GM21526 (cell line): ENCODE measurements around the gene PLA2G2D.

Experiments used
- ATAC-seq: cut with Tn5 transposase; IDR thresholded peaks from one replicate; pipeline ENCODE4 v1.9.1; 2021; ENCODE audit warnings: moderate library complexity; ENCODE audit not compliant: unreplicated experiment, low FRiP score

Gene PLA2G2D

GRCh38 chr1:20093303-20093702 is 26.0 kb downstream of the PLA2G2D start:
- no peak for ATAC-seq

DNA sequence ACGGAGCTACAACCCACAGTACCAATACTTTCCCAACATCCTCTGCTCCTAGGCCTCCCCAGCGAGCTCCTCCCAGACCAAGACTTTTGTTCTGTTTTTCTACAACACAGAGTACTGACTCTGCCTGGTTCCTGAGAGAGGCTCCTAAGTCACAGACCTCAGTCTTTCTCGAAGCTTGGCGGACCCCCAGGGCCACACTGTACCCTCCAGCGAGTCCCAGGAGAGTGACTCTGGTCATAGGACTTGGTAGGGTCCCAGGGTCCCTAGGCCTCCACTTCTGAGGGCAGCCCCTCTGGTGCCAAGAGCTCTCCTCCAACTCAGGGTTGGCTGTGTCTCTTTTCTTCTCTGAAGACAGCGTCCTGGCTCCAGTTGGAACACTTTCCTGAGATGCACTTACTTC is 28.7 kb downstream of the PLA2G2D start:
- ATAC-seq: no peak

DNA sequence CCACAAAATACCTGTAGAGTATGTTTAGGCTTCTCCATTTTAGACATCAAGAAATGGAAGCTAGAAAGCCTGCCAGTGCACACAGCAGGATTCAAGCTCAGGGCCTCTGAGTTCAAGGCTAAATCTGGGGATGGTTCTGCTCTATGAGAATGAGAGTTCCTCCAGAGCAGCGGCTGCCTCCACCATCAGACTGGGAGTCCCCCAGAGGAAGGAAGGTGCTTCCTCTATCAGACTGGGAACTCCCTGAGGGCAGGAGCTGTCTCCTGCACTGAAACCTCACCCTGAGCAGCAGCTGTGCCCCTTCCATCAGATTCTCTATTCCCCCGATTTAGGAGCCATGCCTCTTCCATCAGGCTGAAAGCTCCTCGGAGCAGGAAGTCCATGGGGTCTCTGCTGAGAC is 29.2 kb downstream of the PLA2G2D start:
- ATAC-seq: no peak

DNA sequence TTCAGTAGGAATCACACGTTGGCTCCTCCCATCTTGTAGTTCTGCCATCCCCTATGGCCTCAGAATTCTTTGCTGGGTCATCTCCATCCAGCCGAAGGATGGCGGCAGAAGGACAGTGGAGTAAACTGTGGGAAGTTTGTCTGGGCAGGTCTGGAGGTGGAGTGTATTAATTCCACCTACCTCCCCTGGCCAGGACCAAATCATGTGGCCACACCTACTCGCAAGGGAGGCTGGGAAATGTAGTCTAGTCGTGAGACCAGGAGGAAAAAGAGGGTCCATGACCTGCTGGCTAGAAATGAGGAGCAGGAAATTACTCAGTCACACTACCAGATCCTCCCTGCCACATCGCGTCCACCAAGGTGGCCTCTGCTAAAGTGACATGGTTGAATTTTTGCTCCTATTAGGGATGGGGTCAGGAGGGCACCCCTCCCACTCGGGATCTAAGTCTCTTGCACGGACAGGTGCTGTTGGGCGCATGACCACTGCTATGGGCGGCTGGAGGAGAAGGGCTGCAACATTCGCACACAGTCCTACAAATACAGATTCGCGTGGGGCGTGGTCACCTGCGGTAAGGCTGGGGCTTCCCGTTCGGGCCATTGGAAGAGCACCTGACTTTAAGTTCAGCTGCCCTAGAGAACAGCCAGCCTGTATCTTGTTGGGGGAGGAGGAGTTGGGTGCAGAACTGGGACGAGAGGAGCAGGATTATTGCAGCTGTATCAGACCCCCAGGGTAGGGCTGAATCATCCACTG is 29.8 kb downstream of the PLA2G2D start:
- no peak for ATAC-seq

DNA sequence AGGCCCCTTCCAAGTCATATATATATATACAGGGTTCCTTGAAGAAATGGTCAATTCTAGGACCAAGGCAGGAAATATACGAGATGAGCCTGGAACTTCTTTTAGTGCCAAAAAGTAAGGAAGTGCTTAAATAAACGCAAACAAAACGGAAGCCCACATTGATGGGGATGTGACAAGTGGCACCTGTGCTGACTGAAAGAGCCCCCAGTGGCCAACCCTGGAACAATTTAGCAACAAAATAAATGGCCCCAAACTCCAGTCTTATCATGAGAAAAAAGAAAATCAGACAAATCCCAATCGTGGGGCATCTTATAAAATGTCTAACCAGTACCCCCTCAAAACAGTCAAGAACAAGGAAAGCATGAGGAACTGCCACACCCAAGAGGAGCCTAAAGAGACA is 31.7 kb downstream of the PLA2G2D start:
- no peak for ATAC-seq

GRCh38 chr1:20086800-20087199 is 32.5 kb downstream of the PLA2G2D start:
- no peak for ATAC-seq

DNA sequence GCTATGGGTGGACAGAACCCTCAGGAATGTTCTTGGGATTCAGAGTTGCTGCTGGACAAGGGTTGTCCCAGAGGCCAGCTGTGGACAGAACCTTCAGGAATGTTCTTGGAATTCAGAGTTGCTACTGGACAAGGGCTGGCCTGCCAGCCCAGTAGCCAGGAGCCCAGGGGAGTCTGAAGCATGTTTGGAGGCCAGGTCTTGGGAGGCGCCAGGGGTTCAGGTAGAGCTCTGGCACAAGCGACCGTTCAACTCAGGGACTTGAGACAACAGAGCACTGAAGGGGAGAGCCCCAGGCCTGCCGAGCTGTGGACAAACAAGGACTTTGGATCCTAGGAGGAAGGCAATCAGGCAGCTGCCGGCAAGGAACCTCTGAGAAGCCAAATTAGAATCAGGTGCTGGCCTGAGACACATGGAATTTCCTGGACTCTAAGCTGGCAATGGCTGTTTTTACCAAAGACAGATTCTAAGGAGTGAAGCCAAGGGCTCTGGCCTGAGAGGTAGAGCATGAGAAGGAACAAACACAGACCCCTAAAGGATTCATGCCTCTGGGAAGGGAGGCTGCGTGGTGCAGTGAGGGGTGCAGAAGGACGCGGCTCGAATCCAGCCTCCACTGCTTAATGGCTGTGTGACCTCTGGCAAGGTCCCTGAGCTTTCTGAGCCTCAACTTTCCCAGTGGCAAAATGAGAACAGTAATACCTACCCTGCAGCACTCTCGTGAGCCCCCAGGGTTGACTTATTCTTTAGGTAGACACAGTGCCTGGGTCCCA is 36.0 kb downstream of the PLA2G2D start:
- ATAC-seq: no peak

- no peak for ATAC-seq
These were observed 36.6 kb downstream of the PLA2G2D start for GRCh38 chr1:20082772-20083171.

GRCh38 chr1:20081353-20081810 is 38.0 kb downstream of the PLA2G2D start:
- no peak for ATAC-seq

- ATAC-seq: no peak
These were observed 38.6 kb downstream of the PLA2G2D start for GRCh38 chr1:20080441-20081352.

- ATAC-seq: no peak
These were observed 39.6 kb downstream of the PLA2G2D start for GRCh38 chr1:20079661-20080305.

DNA sequence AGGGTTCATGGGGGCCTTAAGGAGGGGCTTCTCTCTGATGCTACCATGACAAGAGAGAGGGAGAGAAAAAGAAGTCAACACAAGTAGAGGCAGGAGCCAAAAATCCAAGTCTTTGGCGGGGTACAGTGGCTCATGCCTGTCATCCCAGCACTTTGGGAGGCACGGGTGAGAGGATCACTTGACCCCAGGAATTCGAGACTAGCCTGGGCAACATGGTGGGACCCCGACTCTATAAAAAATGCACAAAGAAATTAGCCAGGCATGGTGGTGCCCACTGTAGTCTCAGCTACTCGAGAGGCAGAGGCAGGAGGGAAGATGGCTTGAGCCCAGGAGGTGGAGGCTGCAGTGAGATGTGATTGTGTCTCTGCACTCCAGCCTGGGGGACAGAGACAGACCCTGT is 40.6 kb downstream of the PLA2G2D start:
- no peak for ATAC-seq

DNA sequence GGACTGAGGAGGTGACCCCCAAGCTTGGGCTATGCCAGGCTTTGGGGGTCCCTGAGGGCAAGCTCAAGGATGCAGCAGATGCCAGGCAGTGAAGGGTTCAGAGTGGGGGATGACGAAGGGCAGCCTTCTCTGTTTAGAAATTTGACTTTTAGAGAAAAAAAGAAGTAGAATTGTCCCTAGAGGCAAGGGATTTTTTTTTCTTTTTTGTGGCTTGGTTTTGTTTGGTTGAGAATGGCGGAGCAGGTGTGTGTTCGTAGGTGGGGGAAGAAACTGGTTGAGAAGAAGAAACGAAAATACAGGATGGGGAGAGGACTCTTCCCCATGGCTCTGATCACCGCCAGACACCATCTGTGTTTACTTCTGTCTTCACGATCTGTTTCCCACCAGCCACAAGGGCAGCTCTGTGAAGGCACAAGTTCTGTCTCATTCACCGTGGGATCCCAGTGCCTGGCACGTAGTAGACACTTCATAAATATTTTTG is 41.1 kb downstream of the PLA2G2D start:
- ATAC-seq: no peak

DNA sequence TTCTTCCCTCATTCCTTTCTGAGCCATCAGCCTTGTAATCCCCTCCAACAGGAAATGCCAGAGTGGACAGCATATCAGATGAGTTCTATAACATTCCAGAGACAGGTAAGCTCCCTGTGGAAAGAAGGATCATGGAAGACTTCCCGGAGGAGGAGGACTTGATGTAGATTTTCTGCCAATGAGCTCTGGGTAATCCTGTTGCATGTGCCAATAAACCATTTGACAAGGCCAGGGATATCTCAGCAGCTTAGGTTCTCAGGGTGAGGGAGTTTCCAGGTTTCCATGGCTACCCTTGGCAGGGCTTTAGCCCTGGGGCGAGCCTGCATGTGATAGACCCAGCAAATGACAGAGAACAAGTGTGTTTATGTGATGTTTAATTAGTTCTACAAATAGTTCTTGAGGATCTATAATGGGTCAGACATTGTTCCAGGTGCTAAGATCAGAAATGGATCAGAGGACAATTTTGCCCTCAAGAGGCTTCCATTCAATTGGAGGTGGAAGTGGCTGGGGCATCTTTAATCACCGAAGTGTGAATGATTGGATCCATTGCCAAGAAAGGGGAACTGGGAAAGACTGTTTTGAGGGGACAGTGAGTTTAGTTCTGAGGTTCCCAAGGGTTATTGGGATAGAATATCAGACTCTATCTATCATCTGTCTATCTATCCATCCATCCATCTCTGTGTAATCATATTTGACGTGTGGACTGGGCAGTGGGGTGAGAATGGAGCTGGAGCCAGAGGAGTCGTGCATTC is 42.5 kb downstream of the PLA2G2D start:
- no peak for ATAC-seq

- no peak for ATAC-seq
These were observed 43.1 kb downstream of the PLA2G2D start for GRCh38 chr1:20076223-20076622.

- ATAC-seq: no peak
These were observed 44.0 kb downstream of the PLA2G2D start for GRCh38 chr1:20075345-20075744.

DNA sequence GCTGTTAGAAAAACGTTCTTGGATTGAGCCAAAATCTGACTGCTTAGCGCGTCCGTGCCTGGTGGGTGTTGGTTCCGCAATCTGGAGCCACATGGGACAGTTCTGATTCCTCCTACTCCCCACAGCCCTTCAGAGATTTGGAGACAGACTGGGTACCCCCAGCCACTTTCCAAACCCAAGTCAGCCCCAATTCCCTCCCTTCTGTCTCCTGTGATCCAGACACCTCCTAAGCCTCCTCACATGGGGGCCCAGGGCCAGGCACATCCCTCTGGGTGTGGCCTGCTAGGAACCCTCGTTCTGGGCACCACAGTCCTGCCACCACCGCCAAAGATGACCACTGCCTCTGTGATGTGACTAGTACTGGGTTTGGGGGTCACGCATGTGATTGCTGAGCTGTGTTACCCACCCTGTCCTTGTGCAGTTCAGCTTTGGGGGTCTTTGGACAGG is 44.6 kb downstream of the PLA2G2D start:
- no peak for ATAC-seq

- no peak for ATAC-seq
These were observed 45.1 kb downstream of the PLA2G2D start for GRCh38 chr1:20074055-20074724.

DNA sequence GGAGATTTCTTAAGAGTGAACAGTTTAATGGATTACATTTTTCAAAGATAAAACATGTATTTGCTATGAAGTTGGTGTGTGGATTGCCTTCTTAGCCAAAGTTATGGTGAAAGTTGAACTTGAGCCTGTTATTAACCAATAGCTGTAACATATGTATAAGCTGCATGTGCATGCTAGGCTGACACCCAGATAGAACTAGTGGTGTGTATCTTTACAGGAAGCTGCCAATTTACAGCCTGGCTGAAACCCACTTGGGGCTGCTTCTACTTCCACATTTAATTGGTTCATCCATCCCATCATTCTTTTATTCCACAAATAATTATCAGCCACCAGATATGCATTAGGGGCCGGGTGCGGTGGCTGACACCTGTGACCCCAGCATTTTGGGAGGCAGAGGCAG is 46.1 kb downstream of the PLA2G2D start:
- ATAC-seq: no peak
